ENCODE measurements around the gene OMA1. TPM values are rescaled to one million over a fixed set of nuclear protein-coding genes. Genes with fewer than 3 reads are reported as not detected.

Gene OMA1
- total RNA-seq, 2 experiments from 2014 or later: 15.4 to 16.6 TPM

GRCh38 chr1:58468612-58469011 is 77.9 kb downstream of the OMA1 start:
- intact Hi-C loops (cut with micrococcal nuclease): no loop called here
- Mint-ChIP-seq H3K9me3 (no peaks in the 10 kb centered on the region), H3K27me3 (ENCODE audit: low read depth) (no peaks in the 10 kb centered on the region), H3K27ac (no peak overlapping the region), H3K4me3 (no peak overlapping the region), H3K4me1 (ENCODE audit: low read depth) (no peaks in the 10 kb centered on the region), H3K36me3 (ENCODE audit: low read depth) (peaks cover 6% of the 10 kb centered on the region)
- DNase-seq: no peak
- CTCF ChIA-PET: interaction anchor here (1.1 kb wide), 1 partner anchor 14 kb away, joined by 3 read pairs; no protein-coding TSS in a partner anchor

GRCh38 chr1:58466630-58467241 is 79.8 kb downstream of the OMA1 start:
- H3K9me3 Mint-ChIP-seq: no peaks in the 10 kb centered on the region
- no peak overlapping the region for H3K27ac Mint-ChIP-seq
- no peak for DNase-seq
- H3K27me3 Mint-ChIP-seq (ENCODE audit: low read depth): no peaks in the 10 kb centered on the region
- CTCF ChIA-PET: no interaction called here
- no peak overlapping the region for H3K4me3 Mint-ChIP-seq
- intact Hi-C loops (cut with micrococcal nuclease): no loop called here
- no peaks in the 10 kb centered on the region for H3K4me1 Mint-ChIP-seq (ENCODE audit: low read depth)
- H3K36me3 Mint-ChIP-seq (ENCODE audit: low read depth): peaks cover 6% of the 10 kb centered on the region

DNA sequence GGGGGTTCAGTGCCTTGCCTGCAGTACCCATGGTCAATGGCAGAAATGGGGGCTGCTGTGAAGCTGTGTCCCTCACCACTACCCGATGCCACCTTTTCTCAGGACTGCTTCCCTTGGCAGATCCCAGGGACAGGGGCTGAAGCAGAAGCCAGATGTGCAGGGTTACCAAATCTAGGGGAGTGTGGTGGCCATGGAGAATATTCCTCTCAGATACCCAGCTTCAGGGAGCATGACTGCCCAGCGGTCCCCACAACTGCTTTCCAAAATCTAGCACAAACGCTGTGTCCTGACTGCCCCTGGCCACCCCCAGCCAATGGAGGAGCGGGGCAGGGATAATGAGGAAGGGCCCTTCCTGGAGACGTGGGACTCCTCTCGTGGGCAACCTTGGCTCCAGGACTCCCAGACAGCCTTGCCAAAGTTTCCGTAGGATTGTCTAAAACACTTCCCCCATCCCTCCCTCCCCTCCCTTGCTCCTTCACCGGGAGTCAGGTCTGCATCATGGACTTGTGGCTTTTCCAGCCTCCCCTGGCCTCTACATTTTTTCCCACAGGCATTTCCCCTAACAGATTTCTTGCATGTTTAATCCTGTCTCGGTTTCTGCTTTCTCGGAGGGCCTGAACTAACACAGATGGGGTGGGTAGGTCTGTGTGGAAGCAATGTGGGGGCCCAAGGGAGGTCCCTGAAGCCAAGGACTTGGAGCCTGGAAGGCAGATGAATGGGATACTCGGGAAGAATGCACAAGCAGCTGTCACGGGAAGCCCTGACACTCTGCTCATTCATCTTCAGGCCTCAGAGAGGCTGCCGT is 80.5 kb downstream of the OMA1 start:
- no peak for DNase-seq
- Mint-ChIP-seq H3K9me3 (no peaks in the 10 kb centered on the region), H3K4me3 (no peak overlapping the region), H3K36me3 (ENCODE audit: low read depth) (peaks cover 6% of the 10 kb centered on the region), H3K27ac (no peak overlapping the region), H3K4me1 (ENCODE audit: low read depth) (no peaks in the 10 kb centered on the region), H3K27me3 (ENCODE audit: low read depth) (no peaks in the 10 kb centered on the region)
- intact Hi-C loops (cut with micrococcal nuclease): no loop called here
- CTCF ChIA-PET: no interaction called here

- CTCF ChIA-PET: interaction anchor here (0.7 kb wide), 1 partner anchor 926 kb away, joined by 3 read pairs; no protein-coding TSS in a partner anchor
- Mint-ChIP-seq H3K9me3 (no peaks in the 10 kb centered on the region), H3K27me3 (ENCODE audit: low read depth) (no peaks in the 10 kb centered on the region)
These were observed 81.3 kb downstream of the OMA1 start for GRCh38 chr1:58465176-58465575.

DNA sequence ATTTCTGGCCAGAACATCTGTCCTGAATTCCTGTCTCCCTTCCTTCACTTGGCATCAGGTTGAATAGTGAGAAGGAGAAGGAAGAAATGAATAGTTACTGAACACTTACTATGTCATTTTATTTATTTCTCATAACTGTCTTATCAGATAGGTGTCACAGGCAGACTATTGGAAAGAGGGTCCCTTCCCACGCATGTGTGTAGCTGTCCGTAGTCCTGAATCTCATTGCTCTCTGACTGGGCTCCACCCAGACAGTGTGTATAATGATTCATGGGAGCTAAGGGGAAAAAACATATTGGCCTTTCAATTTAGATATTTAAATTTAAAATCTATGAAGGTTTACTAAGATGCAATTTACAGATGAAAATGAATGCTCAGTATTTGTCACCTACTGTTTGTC is 86.1 kb downstream of the OMA1 start:
- H3K27me3 Mint-ChIP-seq (ENCODE audit: low read depth): no peaks in the 10 kb centered on the region
- H3K27ac Mint-ChIP-seq: no peak overlapping the region
- peaks cover 5% of the 10 kb centered on the region for H3K36me3 Mint-ChIP-seq (ENCODE audit: low read depth)
- CTCF ChIA-PET: no interaction called here
- peak; percentile 25 for DNase-seq
- intact Hi-C loops (cut with micrococcal nuclease): no loop called here
- H3K9me3 Mint-ChIP-seq: no peaks in the 10 kb centered on the region
- H3K4me3 Mint-ChIP-seq: no peak overlapping the region
- H3K4me1 Mint-ChIP-seq (ENCODE audit: low read depth): no peaks in the 10 kb centered on the region

More at GRCh38 chr1:58465176-58465575, 81.3 kb downstream of the OMA1 start:
- Mint-ChIP-seq H3K4me1 (ENCODE audit: low read depth) (no peaks in the 10 kb centered on the region), H3K4me3 (no peak overlapping the region), H3K36me3 (ENCODE audit: low read depth) (peaks cover 5% of the 10 kb centered on the region), H3K27ac (no peak overlapping the region)
- intact Hi-C loops (cut with micrococcal nuclease): no loop called here
- no peak for DNase-seq

GRCh38 chr1:58459911-58460310 is 86.6 kb downstream of the OMA1 start:
- H3K4me3 Mint-ChIP-seq: no peak overlapping the region
- CTCF ChIA-PET: no interaction called here
- H3K27ac Mint-ChIP-seq: no peak overlapping the region
- no peaks in the 10 kb centered on the region for H3K9me3 Mint-ChIP-seq
- H3K36me3 Mint-ChIP-seq (ENCODE audit: low read depth): peaks cover 5% of the 10 kb centered on the region
- no peak for DNase-seq
- H3K27me3 Mint-ChIP-seq (ENCODE audit: low read depth): no peaks in the 10 kb centered on the region
- intact Hi-C loops (cut with micrococcal nuclease): no loop called here
- H3K4me1 Mint-ChIP-seq (ENCODE audit: low read depth): no peaks in the 10 kb centered on the region

DNA sequence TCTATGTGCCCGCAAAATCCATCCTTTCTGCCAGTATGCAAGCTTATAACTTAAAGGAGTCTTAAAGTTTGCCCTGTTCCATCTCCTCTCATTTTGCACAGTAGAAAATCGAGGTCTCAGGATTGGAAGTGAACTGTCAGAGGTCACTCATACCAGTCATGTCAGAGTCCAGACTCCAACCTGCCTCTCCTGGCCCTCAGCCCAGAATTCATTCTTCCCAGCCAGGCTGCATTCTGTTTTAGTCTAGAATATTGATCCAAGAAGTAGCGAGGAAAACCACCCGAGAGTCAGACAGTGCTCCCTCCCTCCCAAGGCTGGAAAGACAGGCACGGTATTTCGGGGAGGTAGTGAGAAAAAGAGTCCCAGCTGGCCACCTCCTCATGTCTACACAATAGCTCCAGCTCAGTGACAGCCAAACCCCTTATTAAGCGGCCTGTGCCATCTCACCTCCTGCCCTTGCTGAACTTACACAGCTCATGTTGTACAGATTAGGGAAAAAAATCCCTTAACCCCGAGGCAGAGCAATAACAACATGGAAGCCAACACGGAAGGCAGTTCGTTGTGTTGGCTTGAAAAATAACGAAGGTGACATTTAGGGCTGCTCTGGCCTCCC is 89.4 kb downstream of the OMA1 start:
- Mint-ChIP-seq H3K4me3 (no peak overlapping the region), H3K36me3 (ENCODE audit: low read depth) (peaks cover 6% of the 10 kb centered on the region), H3K4me1 (ENCODE audit: low read depth) (no peaks in the 10 kb centered on the region), H3K9me3 (no peaks in the 10 kb centered on the region), H3K27ac (no peak overlapping the region), H3K27me3 (ENCODE audit: low read depth) (no peaks in the 10 kb centered on the region)
- DNase-seq: no peak
- CTCF ChIA-PET: interaction anchor here (0.8 kb wide), 1 partner anchor 253 kb away, joined by 3 read pairs; no protein-coding TSS in a partner anchor
- intact Hi-C loops (cut with micrococcal nuclease): no loop called here

- intact Hi-C loops (cut with micrococcal nuclease): no loop called here
- Mint-ChIP-seq H3K9me3 (no peaks in the 10 kb centered on the region), H3K27ac (no peak overlapping the region), H3K36me3 (ENCODE audit: low read depth) (peaks cover 6% of the 10 kb centered on the region), H3K4me1 (ENCODE audit: low read depth) (no peaks in the 10 kb centered on the region), H3K4me3 (no peak overlapping the region), H3K27me3 (ENCODE audit: low read depth) (no peaks in the 10 kb centered on the region)
- CTCF ChIA-PET: interaction anchor here (0.8 kb wide), 1 partner anchor 252 kb away, joined by 3 read pairs; no protein-coding TSS in a partner anchor
- no peak for DNase-seq
These were observed 90.1 kb downstream of the OMA1 start for GRCh38 chr1:58456470-58456869.

DNA sequence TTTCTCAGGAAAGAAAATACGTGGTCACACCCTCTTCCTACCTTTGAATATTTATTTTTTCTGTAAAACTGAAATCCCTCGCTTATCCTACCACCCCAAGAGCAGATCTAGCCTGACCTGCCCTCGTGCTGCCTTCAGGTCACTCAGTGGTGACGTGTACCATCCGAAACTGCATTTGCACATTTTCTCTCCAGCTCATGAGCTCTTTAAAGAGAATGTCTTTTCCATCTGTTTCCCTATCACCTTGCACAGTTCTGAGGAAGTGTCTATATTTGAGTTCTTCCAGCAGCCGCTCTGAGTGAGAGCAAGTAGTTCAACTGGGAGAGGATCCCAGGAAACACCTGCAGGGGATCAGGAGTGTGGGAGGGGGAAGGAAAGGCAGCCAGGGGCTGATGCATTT is 91.7 kb downstream of the OMA1 start:
- Mint-ChIP-seq H3K4me1 (ENCODE audit: low read depth) (no peaks in the 10 kb centered on the region), H3K27me3 (ENCODE audit: low read depth) (no peaks in the 10 kb centered on the region), H3K4me3 (no peak overlapping the region), H3K36me3 (ENCODE audit: low read depth) (peaks cover 8% of the 10 kb centered on the region), H3K27ac (no peak overlapping the region), H3K9me3 (no peaks in the 10 kb centered on the region)
- CTCF ChIA-PET: no interaction called here
- intact Hi-C loops (cut with micrococcal nuclease): no loop called here
- no peak for DNase-seq

GRCh38 chr1:58454385-58454784 is 92.1 kb downstream of the OMA1 start:
- intact Hi-C loops (cut with micrococcal nuclease): no loop called here
- CTCF ChIA-PET: interaction anchor here (0.5 kb wide), 1 partner anchor 1221 kb away, joined by 3 read pairs; no protein-coding TSS in a partner anchor

DNA sequence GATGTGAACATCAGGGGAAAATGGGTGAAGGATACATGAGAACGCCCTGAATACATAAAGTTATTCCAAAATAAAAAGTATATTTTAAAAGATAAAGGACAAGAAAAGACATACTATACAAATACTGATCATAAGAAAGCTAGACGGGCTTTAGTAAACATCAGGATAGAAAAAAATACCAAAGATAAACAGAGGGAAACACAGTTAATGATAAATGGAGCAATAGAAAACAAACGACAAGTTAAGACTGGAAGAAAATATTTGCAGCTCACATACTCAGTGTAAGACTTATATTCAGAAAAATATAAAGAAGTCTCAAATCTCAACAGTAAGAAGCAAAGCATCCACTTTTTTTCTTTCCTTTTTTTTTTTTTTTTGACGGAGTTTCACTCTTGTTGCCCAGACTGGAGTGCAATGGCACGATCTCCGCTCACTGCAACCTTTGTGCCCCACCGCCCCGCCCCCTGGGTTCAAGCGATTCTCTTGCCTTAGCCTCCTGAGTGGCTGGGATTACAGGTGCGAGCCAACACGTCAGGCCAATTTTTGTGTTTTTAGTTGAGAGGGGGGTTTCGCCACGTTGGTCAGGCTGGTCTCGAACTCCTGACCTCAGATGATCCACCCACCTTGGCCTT is 94.8 kb downstream of the OMA1 start:
- H3K27me3 Mint-ChIP-seq (ENCODE audit: low read depth): no peaks in the 10 kb centered on the region

More at GRCh38 chr1:58454385-58454784, 92.1 kb downstream of the OMA1 start:
- no peak for DNase-seq
- Mint-ChIP-seq H3K27ac (no peak overlapping the region), H3K27me3 (ENCODE audit: low read depth) (no peaks in the 10 kb centered on the region), H3K9me3 (no peaks in the 10 kb centered on the region), H3K36me3 (ENCODE audit: low read depth) (peaks cover 8% of the 10 kb centered on the region), H3K4me3 (no peak overlapping the region), H3K4me1 (ENCODE audit: low read depth) (no peaks in the 10 kb centered on the region)

GRCh38 chr1:58447886-58448285 is 98.6 kb downstream of the OMA1 start:
- Mint-ChIP-seq H3K36me3 (ENCODE audit: low read depth) (peaks cover 2% of the 10 kb centered on the region), H3K4me1 (ENCODE audit: low read depth) (no peaks in the 10 kb centered on the region), H3K27me3 (ENCODE audit: low read depth) (no peaks in the 10 kb centered on the region), H3K4me3 (no peak overlapping the region), H3K9me3 (no peaks in the 10 kb centered on the region), H3K27ac (no peak overlapping the region)
- intact Hi-C loops (cut with micrococcal nuclease): no loop called here
- DNase-seq: no peak
- CTCF ChIA-PET: no interaction called here

More for the DNA sequence above, 94.8 kb downstream of the OMA1 start:
- CTCF ChIA-PET: interaction anchor here (1.0 kb wide), 1 partner anchor 438 kb away, joined by 3 read pairs; no protein-coding TSS in a partner anchor
- no peak overlapping the region for H3K27ac Mint-ChIP-seq
- H3K4me3 Mint-ChIP-seq: no peak overlapping the region
- H3K9me3 Mint-ChIP-seq: no peaks in the 10 kb centered on the region
- DNase-seq: no peak
- H3K36me3 Mint-ChIP-seq (ENCODE audit: low read depth): peaks cover 3% of the 10 kb centered on the region
- intact Hi-C loops (cut with micrococcal nuclease): no loop called here
- H3K4me1 Mint-ChIP-seq (ENCODE audit: low read depth): no peaks in the 10 kb centered on the region

Data from activated naive CD4-positive, alpha-beta T cell treated with anti-CD3 and anti-CD28 coated beads for 36 hours (primary cell).